HG03460 (cell line): ENCODE data around the gene B3GALNT1.

Source experiments
- ATAC-seq: cut with Tn5 transposase; IDR thresholded peaks from one replicate; pipeline ENCODE4 v1.9.1; 2021; ENCODE audit not compliant: unreplicated experiment

Gene B3GALNT1

DNA sequence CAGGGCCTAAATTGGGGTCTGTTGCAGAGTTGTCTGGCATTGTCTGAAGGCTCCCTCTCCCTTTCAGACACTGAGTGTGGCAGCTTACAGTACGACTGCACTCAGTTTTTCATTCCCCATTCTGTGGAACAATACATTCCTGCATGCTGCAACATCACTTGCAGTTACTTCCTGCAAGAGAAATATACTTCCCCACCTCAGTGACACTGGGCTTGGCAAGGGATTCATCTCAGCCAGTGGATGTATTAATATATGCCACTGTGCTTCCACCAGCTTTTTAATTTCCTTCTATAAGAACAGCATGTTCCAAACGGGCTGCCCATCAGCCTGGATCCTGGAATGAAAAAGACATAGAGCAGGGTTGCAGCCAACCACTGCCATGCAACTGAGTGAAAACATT lies 23.1 kb downstream of the B3GALNT1 start:
- ATAC-seq: peak; percentile 30

DNA sequence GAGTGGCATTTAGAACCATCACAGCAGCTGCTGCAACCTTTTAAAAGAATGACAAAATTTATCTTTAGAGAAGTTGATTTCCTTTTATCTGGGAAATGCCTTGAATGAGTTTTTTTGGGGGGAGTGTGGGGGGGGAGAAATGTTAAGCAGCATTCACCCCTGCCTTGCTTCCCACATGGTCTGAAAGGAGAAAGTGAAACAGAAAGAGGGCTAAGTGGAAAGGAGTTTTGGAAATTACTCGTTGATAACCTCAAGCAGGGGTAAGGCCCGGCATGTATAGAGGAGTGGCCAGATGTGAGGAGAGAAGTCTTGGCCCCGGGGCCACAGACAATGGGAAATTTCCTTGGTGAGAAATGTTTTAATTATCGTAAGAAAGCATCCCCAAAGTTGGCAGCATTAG lies 23.5 kb downstream of the B3GALNT1 start:
- ATAC-seq: peak; percentile 85

DNA sequence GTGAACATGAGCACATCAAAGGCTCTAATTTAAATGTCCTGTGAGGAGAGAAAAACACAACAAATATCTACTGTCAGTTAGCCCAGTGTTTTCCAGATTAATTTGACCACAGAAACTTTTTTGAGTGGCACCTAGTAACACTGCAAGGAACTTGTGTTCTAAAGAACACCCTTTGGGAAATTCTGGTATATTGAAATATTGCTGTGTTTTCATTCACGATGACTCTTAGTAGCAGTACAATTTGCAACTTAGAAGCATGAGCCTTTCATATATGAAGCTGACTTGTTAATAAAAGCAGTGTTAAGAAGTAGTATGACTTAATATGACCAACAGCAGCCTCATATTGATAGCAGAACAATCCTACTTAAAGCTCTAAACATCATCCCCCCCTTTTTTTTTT lies 32.0 kb downstream of the B3GALNT1 start:
- no peak for ATAC-seq

DNA sequence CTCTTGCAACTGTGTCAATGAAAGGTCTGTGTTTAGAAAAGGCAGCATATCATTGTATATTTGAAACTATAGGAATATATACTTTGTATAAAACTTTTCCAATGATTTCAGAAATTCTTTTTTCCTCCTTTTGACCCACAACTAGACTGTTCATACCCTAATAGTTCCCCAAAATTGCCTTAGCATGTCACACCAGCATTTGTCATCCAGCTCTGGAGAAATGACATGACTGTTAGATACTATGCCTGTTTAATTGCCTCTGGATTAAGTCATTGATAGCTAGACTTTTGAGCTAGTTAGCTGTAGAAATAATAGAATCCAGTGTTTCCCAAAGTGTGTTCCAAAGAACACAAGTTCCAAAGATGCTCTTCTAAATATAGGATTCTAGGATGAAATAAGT lies 32.4 kb downstream of the B3GALNT1 start:
- ATAC-seq: no peak

DNA sequence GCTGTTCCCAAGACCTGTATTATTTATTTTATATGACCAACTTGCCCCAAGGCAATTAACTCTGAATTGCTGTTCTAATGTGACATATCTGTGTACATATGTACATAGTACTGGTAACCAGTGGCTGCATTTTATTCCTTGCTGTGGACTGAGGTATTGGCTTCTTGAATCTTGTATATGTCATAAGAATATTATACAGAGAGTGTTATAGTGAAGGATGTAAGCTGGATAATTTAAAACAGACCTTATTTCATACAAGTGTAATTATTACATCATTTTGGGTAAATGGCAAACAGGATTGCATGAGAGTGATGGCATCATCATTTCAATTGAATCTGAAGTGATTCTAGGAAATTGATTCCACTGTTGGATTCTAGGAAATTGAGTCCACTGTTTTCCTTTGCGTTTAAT lies 32.9 kb downstream of the B3GALNT1 start:
- no peak for ATAC-seq

DNA sequence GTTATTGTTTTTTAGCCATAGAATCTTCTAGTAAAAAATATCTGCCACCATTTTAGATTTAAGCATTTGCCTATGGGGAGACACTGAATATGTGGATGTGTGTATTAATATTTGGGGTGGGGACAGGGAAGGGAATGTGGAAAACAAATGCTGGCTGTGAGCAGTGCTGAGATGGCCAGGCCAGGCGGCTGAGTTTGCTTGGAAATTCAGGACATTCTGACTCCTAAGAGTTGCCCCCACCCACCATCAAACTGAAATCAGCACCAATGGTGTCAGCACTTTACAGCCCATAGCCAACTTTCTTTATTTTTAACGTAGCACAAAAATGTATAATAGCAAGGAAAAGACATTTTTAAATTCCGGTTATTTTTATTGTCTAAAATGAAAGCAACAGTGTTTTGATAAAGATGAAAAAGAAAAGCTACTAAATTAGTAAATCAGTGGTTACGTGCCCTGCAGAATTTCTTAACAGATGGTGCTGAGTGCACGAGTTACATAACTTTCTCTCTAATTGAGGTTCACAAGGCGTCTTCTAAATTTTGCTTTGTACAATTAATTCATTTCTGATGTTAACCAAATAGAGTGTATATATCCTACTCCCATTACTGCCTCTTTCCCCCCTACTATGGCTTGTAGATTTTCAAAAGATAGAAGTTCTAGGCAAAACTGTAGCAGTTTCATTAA lies 34.0 kb downstream of the B3GALNT1 start:
- ATAC-seq: no peak

DNA sequence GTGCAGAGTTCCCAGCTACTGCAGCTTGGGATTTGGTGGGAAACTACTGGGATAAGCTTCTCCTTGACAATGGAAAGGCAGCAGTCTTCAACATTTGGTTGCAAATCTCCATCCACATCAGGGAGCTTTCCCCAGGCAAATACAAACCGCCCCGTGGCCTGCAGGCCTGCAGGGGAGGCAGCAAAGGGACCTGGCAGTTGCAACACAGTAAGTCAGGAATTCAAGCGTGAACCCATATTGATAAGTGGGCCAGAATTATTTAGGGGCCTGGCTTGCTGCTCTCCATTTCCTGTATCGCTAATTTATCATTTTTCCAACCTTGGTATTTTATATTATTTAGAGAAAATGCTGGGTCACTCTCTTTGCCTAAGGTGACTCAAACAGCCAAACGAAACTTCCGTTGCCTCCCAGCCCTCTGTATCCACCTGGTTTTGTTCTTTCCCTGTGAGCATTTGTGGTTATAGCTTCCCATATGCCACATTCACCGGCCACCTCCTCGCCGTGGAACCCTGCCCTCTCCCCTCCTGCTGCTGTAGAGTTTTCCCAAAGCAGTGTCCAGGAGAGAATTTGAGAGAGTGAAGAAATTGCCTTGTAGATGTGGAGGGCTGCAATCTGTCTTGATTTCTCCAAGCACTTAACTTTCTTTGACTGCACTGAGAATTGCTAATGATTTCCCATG lies 34.8 kb downstream of the B3GALNT1 start:
- no peak for ATAC-seq

DNA sequence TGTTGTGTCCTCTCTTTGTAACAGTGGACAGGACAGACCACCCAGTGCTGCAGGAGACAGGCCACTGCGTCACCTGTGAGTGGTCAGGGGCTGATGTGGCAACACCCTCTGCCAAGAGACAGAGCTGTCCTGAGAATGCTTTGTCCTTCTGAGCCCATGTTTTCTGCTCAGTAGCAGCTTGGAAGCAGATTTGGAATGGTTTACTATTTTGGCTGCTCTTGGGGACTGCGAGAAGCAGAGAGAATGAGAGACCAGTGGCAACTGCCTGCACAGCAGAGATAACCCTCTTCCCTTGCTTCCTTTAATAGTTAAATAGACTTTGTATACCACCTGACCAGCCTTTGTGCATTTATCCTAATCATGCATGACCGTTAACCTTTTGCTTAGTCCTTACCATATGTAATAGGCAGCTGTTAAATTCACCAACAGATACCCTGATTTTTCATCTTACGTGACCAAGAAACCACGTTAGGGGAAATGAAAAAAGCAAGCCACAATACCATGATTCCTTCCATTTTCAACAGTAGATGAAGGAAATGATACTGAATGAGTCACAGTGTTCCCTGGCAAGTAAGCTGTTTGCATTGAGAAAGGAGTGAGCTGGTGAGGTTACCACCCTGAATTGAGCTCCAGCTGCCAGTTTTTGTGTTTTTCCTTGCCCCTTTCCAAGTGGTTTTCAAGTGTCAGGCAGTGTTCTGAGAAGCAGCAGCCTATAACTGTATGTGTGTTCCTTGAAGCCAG lies 35.5 kb downstream of the B3GALNT1 start:
- ATAC-seq: peak; percentile 94

DNA sequence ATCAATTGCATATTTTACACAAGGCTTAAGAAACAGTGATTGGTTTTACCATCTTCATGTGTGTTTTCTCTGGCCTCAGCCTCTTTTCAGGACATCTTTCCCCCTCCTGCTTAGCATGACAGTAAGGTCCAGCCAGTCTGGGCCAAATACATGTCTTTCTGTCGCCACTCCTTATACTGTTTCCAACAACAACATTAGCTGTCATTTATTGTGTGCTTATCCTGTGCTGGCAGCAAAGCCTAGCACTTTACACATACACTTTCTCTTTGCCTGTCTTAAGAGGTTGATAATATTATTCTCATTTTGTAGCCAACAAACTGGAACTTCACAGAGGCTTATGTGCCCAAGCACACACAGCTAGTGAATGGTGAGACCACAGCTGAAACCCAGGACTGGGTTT lies 37.8 kb downstream of the B3GALNT1 start:
- no peak for ATAC-seq

DNA sequence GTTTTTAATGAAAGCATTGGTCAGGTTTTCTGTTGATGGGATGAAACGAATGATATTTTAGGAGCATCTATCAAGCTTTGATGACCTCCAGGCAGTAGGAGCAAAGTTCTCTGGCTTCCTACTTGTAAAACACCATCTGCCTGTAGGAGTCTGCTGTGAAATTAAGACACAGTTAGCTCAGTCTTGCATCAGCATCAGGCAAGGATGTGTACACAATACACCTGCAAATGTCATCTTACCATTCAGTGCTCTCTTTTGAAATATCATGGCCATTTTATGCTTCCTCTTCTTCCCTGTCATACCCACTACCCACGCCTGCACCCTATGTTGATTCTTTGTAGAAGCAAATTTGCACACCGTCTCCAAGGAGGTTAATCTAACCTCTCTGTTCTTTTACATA lies 38.2 kb downstream of the B3GALNT1 start:
- ATAC-seq: no peak

DNA sequence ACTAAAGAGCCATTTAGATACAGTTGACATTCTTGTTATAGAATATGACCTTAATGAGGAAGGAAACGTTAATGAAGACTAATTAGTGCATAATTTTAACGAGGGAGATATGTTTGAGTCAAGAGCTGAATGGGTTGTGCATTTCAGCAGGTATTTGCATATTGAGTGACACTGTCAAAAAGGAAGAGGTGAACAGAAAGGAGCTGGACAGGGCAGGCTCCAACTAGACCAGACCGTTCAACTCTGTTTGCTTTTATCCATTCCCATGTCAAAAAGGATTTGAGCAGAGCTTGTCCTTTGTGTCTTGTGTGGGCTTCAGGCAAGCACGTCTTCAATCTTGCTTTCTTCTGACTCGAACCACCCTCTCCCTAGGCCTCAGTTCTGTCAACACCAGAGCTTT lies 40.7 kb downstream of the B3GALNT1 start:
- ATAC-seq: no peak

DNA sequence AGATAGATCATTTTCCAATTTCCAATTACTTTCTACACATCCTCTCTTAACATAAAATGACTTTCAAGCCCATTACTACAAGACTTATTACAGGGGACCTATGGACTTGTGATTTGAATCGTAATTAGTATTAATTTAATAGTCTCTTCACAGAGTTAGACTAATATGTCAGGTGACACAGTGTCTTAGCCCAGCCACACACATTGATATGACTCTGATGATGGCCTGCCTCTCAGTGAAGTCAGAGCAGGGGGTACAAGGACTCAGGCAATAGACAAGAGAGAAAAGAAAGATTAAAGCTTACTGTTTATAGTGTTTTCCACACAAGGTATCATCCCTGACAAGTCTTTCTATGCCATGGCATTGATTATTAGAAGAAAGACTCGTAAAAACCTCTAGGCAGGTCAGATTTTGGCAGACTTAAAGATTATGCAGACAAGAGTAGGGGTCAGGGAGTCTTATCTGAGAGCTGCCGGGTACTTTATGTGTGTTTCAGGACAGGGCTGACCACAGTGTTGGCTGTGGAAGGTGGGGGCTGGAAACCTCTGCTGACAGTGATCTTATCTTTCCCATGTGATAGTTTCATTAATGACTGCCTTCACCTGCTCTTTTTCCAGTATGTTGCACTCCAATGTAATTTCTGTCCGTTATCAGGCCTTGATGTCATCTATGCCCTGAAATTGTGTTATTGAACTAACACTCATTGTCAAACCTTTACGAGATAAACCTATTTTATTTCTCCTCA lies 50.1 kb downstream of the B3GALNT1 start:
- no peak for ATAC-seq

DNA sequence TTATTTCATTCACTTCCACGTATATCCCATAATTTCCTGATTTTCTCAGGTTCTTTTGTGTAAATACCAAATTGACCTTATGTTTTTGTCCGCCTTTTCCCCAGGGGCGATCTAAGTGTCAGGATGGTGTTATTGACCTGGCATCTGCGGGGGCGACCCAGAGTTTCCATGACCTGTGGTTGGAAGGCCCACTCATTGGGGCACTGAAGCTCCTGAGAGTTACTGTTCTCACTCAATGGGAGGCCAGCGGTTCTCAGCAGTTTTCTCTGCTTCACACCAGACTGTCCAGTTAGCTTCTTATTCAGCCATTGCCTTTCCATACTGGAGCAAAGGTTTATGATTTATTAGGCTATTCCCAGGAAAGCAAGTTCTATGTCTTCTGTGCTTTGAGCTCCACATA lies 53.3 kb downstream of the B3GALNT1 start:
- no peak for ATAC-seq

DNA sequence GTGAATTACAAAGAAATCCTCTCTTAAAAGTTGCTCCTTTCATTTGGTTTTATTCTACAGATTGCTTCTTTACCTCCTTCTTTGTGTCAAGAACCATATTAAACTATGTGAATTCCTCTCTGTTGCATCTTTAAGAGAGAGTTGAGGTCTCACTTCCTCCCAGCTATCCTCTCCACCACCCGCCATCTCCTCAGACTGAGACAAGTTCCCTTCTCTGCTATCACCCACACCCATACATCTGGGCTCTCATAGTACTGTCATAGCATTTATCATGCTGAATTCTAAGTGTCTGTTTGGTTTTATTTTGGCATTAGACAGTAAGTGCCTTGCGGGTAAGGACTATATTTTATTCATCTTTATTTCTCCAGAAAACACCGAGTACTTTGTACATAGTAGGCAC lies 54.2 kb downstream of the B3GALNT1 start:
- ATAC-seq: peak; percentile 75

DNA sequence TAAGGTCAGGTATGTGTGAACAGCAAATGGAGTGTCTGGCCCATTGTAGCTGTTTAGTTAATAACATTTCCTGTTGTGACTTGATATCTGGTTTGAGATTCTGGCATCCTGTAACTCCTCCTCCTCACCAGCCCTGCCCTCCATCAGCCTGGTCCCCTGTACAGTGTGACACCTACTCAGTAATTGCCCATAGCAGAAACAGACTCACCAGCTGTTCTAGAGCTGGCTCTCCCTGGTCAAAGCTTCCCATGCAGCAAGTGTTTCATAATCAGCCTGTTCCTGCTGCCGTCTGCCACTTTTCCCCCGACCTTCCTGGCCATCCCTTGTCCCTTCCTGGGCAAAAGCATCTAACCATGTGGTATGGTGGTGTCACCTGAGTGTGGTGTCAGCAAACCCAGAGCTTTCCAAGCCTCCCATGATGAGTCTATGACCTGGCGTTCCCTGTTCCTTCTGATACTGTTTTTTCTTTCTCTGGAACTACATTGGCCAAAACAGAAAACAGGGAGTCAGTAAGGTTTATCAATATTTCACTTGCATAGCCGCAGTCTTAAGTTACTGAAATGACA lies 55.4 kb downstream of the B3GALNT1 start:
- ATAC-seq: no peak

DNA sequence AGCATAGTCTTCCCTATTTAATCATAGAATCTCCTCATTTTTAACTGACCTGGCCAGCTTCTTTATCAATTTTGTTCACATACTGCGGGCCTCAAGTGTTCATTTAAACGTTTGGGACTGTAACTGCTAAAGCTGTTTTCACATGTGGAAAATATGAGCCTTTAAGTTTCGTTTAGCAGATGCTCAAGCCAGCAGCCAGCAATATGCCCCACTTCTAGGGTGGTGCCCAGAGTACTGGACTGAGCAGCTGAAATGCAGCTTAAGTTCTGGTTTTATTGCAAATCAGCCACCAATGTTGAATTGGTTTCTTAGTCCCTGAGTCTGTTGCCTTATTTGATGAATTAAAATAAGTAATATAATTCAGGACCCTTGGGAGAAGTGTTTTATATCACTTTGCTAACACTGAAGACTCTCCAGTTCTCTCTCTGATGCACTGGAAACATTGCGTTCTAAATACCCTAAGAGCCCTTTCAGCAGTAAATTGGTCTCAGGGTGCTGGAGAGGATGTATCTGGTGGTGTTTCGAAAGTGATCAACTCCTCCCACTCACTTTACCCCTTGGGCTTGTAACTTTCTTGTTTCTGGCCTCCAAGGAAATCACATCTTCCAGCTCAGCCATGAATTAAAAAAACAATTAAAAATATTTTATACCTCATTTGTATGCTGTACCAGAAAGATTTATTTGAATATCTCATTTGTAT lies 61.7 kb downstream of the B3GALNT1 start:
- ATAC-seq: peak; percentile 83

DNA sequence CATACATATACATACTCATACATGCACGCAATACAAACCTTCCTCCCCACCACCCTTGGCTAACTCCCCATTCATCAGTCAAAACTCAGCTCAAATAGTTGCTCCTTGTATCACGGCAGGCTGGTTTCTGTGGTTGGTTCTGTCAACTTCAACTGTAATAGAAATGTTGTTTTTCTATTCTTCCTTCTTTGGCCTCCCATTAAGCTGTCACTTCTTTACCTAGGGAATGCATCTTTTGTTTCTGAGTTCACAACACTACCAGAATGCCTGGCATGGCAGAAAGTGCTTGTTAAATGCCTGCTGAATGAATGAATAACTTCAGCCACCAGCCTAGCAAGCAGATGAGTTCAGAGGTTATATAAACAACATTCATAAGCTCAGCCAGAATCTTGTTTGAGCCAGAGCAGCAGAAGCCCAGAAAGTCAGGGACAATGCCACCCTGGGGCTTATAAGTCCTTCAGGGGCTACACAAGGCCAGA lies 63.1 kb downstream of the B3GALNT1 start:
- ATAC-seq: no peak

DNA sequence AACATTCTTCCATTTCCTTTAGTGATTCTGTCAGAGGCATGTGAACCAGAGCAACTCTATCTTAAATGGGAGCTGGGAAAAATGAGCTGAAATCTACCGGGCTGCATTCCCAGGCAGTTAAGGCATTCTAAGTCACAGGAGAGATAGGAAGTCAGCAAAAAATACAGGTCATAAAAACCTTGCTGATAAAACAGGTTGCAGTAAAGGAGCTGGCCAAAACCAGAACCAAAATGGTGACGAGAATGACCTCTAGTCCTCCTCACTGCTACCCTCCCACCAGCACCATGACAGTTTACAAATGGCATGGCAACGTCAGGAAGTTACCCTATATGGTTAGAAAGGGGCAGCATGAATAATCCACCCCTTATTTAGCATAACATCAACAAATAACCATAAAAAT lies 66.4 kb downstream of the B3GALNT1 start:
- ATAC-seq: no peak

DNA sequence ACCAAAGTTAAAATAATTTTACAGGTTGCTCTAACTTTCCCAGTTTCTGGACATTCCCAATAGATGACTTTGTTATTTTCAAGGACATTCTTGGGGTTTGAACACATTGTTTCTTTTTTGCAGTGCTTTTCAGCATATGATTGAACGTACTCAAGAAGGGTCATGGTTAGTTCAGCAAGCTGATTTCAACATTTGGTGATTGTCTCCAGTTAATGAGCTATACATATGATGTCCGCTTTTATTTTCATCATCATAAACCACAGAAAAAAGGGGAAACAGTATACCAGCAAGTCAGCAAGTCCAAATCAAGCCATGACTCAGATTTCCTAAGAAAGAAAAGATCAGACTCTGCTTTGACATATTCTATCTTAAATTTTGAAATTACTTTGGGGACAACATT lies 69.4 kb downstream of the B3GALNT1 start:
- ATAC-seq: no peak

DNA sequence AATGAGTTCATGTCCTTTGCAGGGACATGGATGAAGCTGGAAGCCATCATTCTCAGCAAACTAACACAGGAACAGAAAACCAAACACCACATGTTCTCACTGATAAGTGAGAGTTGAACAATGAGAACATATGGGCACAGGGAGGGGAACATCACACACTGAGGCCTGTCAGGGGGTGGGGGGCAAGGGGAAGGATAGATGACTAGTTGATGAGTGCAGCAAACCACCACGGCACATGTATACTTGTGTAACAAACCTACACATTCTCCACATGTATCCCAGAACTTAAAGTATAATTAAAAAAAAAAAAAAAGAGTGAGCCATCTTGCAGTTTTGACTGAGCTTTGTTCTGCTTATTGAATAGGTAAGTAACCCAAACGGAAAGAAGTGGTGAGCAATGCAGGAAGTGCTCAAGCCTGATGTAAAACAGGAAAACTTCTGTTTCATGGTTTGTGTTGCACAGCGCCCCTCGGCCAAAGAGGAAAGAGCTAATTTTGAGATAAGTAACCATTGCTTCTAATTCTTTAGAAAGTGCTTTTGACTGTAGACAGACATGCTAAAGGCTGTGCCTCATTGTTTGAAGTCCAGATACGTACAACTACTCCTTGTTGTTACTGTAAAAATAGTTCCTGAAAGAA lies 70.1 kb downstream of the B3GALNT1 start:
- ATAC-seq: peak; percentile 84
